Measurements from ENCODE around the gene PTTG1. TPM values are rescaled to one million over a fixed set of nuclear protein-coding genes. Genes with fewer than 3 reads are reported as not detected.

Gene PTTG1
- polyA plus RNA-seq, 2 of the 4 experiments (the other 2 are of a cell fraction) = 222 to 227 TPM

GRCh38 chr5:160418561-160419457 lies 2.8 kb upstream of the PTTG1 start, which contains the start of gene SLU7 (continued):
- no peak for TF ChIP-seq E2F6 (IDR thresholded peaks at IDR 0.05; ENCODE audit: borderline replicate concordance, low read depth)
- no peak for TF ChIP-seq RNF2 (IDR thresholded peaks at IDR 0.05; ENCODE audit: borderline replicate concordance, low read depth)

- WGBS (ENCODE audit: missing lambda C conversion rate) = 33% methylated on average over 11 of the region's 11 CpGs
- Histone ChIP-seq H3K27ac (peak overlapping the region; percentile 81 to 89), H3K4me3 (peak overlapping the region; percentile 75), H3K4me2 (peak overlapping the region; percentile 86), H3K4me1 (peaks cover 42% of the 10 kb centered on the region), H3K9me3 (no peaks in the 10 kb centered on the region)
- FAIRE-seq (no peak), DNase-seq (ENCODE audit: low read depth in 1 of 2, low spot score in 1 of 2) (no peak), ATAC-seq (peak; percentile 4 to 11; a peak in 4 of 6 replicates)
- ChIA-PET POLR2A (interaction anchor here (0.7 to 1.6 kb wide), 8 partner anchors 15 to 1126 kb away, joined by 3 to 8 read pairs (median 4); no protein-coding TSS in a partner anchor), CTCF (interaction anchor here (1.2 to 14.8 kb wide), 2 partner anchors 20 to 29 kb away, joined by 4 to 139 read pairs; no protein-coding TSS in a partner anchor)
- TF ChIP-seq KDM5A (IDR thresholded peaks at IDR 0.05) = 0 out of 2 replicates have a peak, but pooled peaks have one; percentile 9
- no peak for TF ChIP-seq CEBPB (IDR thresholded peaks at IDR 0.05)
Observed at GRCh38 chr5:160419458-160420330, 2.0 kb upstream of the PTTG1 start.

GRCh38 chr5:160420331-160420610 lies 1.4 kb upstream of the PTTG1 start:
- TF ChIP-seq HDAC2 (IDR thresholded peaks at IDR 0.05) (no peak), JUN (IDR thresholded peaks at IDR 0.05) (no peak), CBX2 (IDR thresholded peaks at IDR 0.05; ENCODE audit: borderline replicate concordance, low read depth) (no peak), ESRRA (IDR thresholded peaks at IDR 0.05; ENCODE audit: borderline replicate concordance, low read length) (no peak), HEYL (CRISPR knock-in tag; IDR thresholded peaks at IDR 0.05) (no peak), EHMT2 (IDR thresholded peaks at IDR 0.05; ENCODE audit: low read depth) (no peak), MAZ (IDR thresholded peaks at IDR 0.05; ENCODE audit: borderline replicate concordance, low read depth, low read length) (no peak), EHF (CRISPR knock-in tag; IDR thresholded peaks at IDR 0.05) (no peak), RNF2 (IDR thresholded peaks at IDR 0.05; ENCODE audit: borderline replicate concordance, low read depth) (no peak), FOSL2 (IDR thresholded peaks at IDR 0.05) (no peak), FOSL2 (CRISPR knock-in tag; IDR thresholded peaks at IDR 0.05) (no peak), FOXS1 (CRISPR knock-in tag; IDR thresholded peaks at IDR 0.05) (no peak)

GRCh38 chr5:160423099-160423498 lies 1.4 kb downstream of the PTTG1 start:
- Histone ChIP-seq H3K4me1 (peaks cover 34% of the 10 kb centered on the region), H3K4me3 (peak overlapping the region; percentile 80; the same call in 2 of the 3 replicates), H3K4me2 (peak overlapping the region; percentile 86), H3K9me3 (no peaks in the 10 kb centered on the region), H3K27ac (no peak overlapping the region; a peak in 1 of 6 replicates)
- 39% methylated on average over 2 of the region's 2 CpGs for WGBS (ENCODE audit: missing lambda C conversion rate)
- POLR2A ChIA-PET = no interaction called here
- DNase-seq (ENCODE audit: low read depth in 1 of 2, low spot score in 1 of 2) = no peak
- TF ChIP-seq KDM1A (IDR thresholded peaks at IDR 0.05; ENCODE audit: low read depth) (no peak), HOXA7 (CRISPR knock-in tag; IDR thresholded peaks at IDR 0.05) (no peak), EHF (CRISPR knock-in tag; IDR thresholded peaks at IDR 0.05) (no peak), ZNF302 (CRISPR knock-in tag; IDR thresholded peaks at IDR 0.05) (no peak), MYC (IDR thresholded peaks at IDR 0.05; ENCODE audit: borderline replicate concordance, low read length) (no peak), NR3C1 (IDR thresholded peaks at IDR 0.05) (no peak), CBX8 (IDR thresholded peaks at IDR 0.05) (no peak), EP300 (IDR thresholded peaks at IDR 0.05) (no peak), NPAS2 (CRISPR knock-in tag; IDR thresholded peaks at IDR 0.05; ENCODE audit: borderline replicate concordance) (no peak), NFE2L2 (conservative IDR thresholded peaks at IDR 0.05; ENCODE audit: low read length) (no peak), ESRRA (IDR thresholded peaks at IDR 0.05; ENCODE audit: borderline replicate concordance, low read length) (no peak), ZSCAN20 (CRISPR knock-in tag; IDR thresholded peaks at IDR 0.05) (no peak), FOSB (CRISPR knock-in tag; IDR thresholded peaks at IDR 0.05) (no peak), KDM5A (IDR thresholded peaks at IDR 0.05) (no peak), SREBF2 (IDR thresholded peaks at IDR 0.05) (no peak), CEBPB (IDR thresholded peaks at IDR 0.05) (no peak)
- FAIRE-seq = no peak
- no peak for ATAC-seq
- CTCF ChIA-PET = interaction anchor here (1.5 to 14.8 kb wide), 2 partner anchors 17 to 401 kb away, joined by 4 to 139 read pairs; no protein-coding TSS in a partner anchor

More at GRCh38 chr5:160420331-160420610, 1.4 kb upstream of the PTTG1 start:
- ChIA-PET POLR2A (no interaction called here), CTCF (interaction anchor here (14.8 kb wide), 1 partner anchor 19 kb away, joined by 139 read pairs; no protein-coding TSS in a partner anchor)
- DNase-seq (ENCODE audit: low read depth in 1 of 2, low spot score in 1 of 2) (no peak), ATAC-seq (no peak), FAIRE-seq (no peak)
- peaks cover 42% of the 10 kb centered on the region for H3K4me1 ChIP-seq
- peak overlapping the region; percentile 75; the same call in 1 of the 3 replicates for H3K4me3 ChIP-seq
- H3K9me3 ChIP-seq = no peaks in the 10 kb centered on the region
- peak overlapping the region; percentile 86 for H3K4me2 ChIP-seq
- H3K27ac ChIP-seq = peak overlapping the region; percentile 53 to 81; a peak in 4 of 6 replicates

All from A549 (cell line).